Activated gamma-delta T cell treated with anti-CD3 and anti-CD28 coated beads, Interleukin-2, amount 50 U/mL, for 16 hours (primary cell): ENCODE measurements around the gene CHRNA5.
A peak's percentile ranks its signal among the peaks of the same experiment; 100 is the strongest.

Experiments
- DNase-seq: peaks from one replicate; pipeline ENCODE4 v3.0.0-alpha.2; 2020; ENCODE audit warnings: low read depth

The CHRNA5 gene

GRCh38 chr15:78620527-78621421 is 55.5 kb downstream of the CHRNA5 start, which contains the start of gene CHRNA3:
CHRNA3 (minus strand) TSS chr15:78620996; CDS start chr15:78620794, 202 bp downstream.
- no peak for DNase-seq

GRCh38 chr15:78621810-78622402 is 56.6 kb downstream of the CHRNA5 start:
- no peak for DNase-seq

- DNase-seq: no peak
Observed at GRCh38 chr15:78623786-78624497, 58.6 kb downstream of the CHRNA5 start.

GRCh38 chr15:78624651-78625590 is 59.6 kb downstream of the CHRNA5 start:
- no peak for DNase-seq

- DNase-seq: no peak
Observed at GRCh38 chr15:78625606-78626280, 60.4 kb downstream of the CHRNA5 start.

GRCh38 chr15:78626381-78626995 is 61.2 kb downstream of the CHRNA5 start:
- no peak for DNase-seq

- no peak for DNase-seq
Observed at GRCh38 chr15:78627348-78627747, 62.0 kb downstream of the CHRNA5 start.

- DNase-seq: no peak
Observed at GRCh38 chr15:78628227-78628626, 62.9 kb downstream of the CHRNA5 start.

GRCh38 chr15:78629031-78629715 is 63.9 kb downstream of the CHRNA5 start:
- DNase-seq: no peak

- no peak for DNase-seq
Observed at GRCh38 chr15:78629716-78630065, 64.4 kb downstream of the CHRNA5 start.

- DNase-seq: no peak
Observed at GRCh38 chr15:78630886-78631633, 65.7 kb downstream of the CHRNA5 start.

GRCh38 chr15:78633348-78633747 is 68.0 kb downstream of the CHRNA5 start:
- DNase-seq: no peak

- DNase-seq: no peak
Observed at GRCh38 chr15:78634210-78635145, 69.2 kb downstream of the CHRNA5 start.

- no peak for DNase-seq
Observed at GRCh38 chr15:78635346-78635745, 70.0 kb downstream of the CHRNA5 start.

GRCh38 chr15:78636378-78636859 is 71.1 kb downstream of the CHRNA5 start:
- DNase-seq: no peak

- DNase-seq: no peak
Observed at GRCh38 chr15:78637776-78638435, 72.6 kb downstream of the CHRNA5 start.

GRCh38 chr15:78638658-78639314 is 73.5 kb downstream of the CHRNA5 start:
- peak; percentile 16 for DNase-seq
